Measurements from ENCODE around the gene ANO8.
"Not testable (repeated sequence)": the region's sequence is repeated elsewhere in the genome, so short reads cannot be mapped to it uniquely, and the experiment has no call there.

Gene ANO8

GRCh38 chr19:17285415-17286135 lies 49.1 kb downstream of the ANO8 start:
- DNase-seq = no peak

GRCh38 chr19:17283504-17283996 lies 51.1 kb downstream of the ANO8 start:
- no peak for DNase-seq

GRCh38 chr19:17282488-17283125 lies 52.0 kb downstream of the ANO8 start:
- DNase-seq = peak; percentile 84

- peak; percentile 41 for DNase-seq
Measured at GRCh38 chr19:17281391-17282304, 53.0 kb downstream of the ANO8 start, which contains the start of gene ANKLE1. Gene ANKLE1 (plus strand): TSS chr19:17281901. CDS start chr19:17281921, 20 bp downstream.

GRCh38 chr19:17279436-17279835 lies 55.2 kb downstream of the ANO8 start:
- DNase-seq = no peak

- no peak for DNase-seq
Measured at GRCh38 chr19:17275441-17276175, 59.0 kb downstream of the ANO8 start.

GRCh38 chr19:17274892-17275291 lies 59.8 kb downstream of the ANO8 start:
- not testable (repeated sequence) for DNase-seq
